ENCODE data around the gene SPATA31D3.

Gene SPATA31D3

DNA sequence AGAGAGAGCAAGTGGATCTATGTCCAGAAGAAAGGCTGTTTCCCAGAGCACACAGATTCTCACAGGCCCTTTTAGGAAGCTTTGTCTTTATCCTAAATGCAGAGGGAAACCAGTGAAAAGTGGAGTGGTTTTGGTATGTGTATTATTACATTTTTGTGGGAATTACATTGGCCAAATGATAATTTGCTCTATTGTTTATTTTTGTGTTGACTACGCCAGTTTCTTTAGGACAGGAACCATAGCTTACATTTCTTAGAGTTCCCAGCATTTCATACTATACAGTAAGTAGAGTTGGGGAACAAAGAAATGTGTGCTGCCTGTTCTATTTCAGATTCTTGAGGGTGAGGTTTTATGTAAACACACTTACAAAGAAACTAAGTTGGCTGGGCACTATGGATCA, 44.4 kb upstream of the SPATA31D3 start:
- no peak overlapping the region for H3K4me3 ChIP-seq (ENCODE audit: low read length in 2 of 2)
- H2BK5ac ChIP-seq (ENCODE audit: low read length), result no peak overlapping the region
- H2AK5ac ChIP-seq (ENCODE audit: low read depth, low read length), result no peak overlapping the region
- H3K27me3 ChIP-seq (ENCODE audit: control insufficient read depth in 3 of 3, insufficient read depth in 3 of 3, low read depth in 1 of 3, low read length in 3 of 3), result no peaks in the 10 kb centered on the region
- no peak overlapping the region for H2BK12ac ChIP-seq (ENCODE audit: low read length)
- WGBS, 2 donors (ENCODE audit: extremely low coverage in 2 of 2, insufficient read length in 2 of 2, insufficient replicate concordance in 1 of 2), result no CpG with 5 or more reads among the region's 1 CpG
- H3K14ac ChIP-seq (ENCODE audit: low read length), result no peak overlapping the region
- H4K8ac ChIP-seq (ENCODE audit: low read depth, low read length), result no peak overlapping the region
- H3K4me1 ChIP-seq (ENCODE audit: control insufficient read depth in 2 of 2, insufficient read depth in 1 of 2, low read depth in 1 of 2, low read length in 2 of 2), result no peaks in the 10 kb centered on the region
- no peak overlapping the region for H4K91ac ChIP-seq (ENCODE audit: low read depth, low read length, poor library complexity)
- no peaks in the 10 kb centered on the region for H3K9me3 ChIP-seq (replicated peaks in 1 of 2; ENCODE audit: control insufficient read depth in 2 of 2, insufficient read depth in 1 of 2, low read depth in 1 of 2, low read length in 2 of 2)
- H3K79me1 ChIP-seq (ENCODE audit: low read depth, low read length), result no peaks in the 10 kb centered on the region
- H2BK120ac ChIP-seq (ENCODE audit: low read depth, low read length), result no peak overlapping the region
- no peak for DNase-seq (ENCODE audit: low spot score)
- H3K4me2 ChIP-seq (ENCODE audit: insufficient read depth, low read length, poor library complexity, severe bottlenecking), result no peak overlapping the region
- H3K4ac ChIP-seq (ENCODE audit: low read length), result no peak overlapping the region
- H3K36me3 ChIP-seq (replicated peaks in 1 of 2; ENCODE audit: control insufficient read depth in 2 of 2, insufficient read depth in 2 of 2, low read length in 2 of 2), result no peaks in the 10 kb centered on the region
- no peak overlapping the region for H3K9ac ChIP-seq (ENCODE audit: low read depth, low read length, poor library complexity)
- no peak overlapping the region for H2BK15ac ChIP-seq (ENCODE audit: low read length)
- no peak overlapping the region for H2AFZ ChIP-seq (ENCODE audit: low read length)
- no peak overlapping the region for H3K18ac ChIP-seq (ENCODE audit: low read length)
- no peak overlapping the region for H3K27ac ChIP-seq (replicated peaks; ENCODE audit: low read length)
- no peak overlapping the region for H3K23ac ChIP-seq (ENCODE audit: low read depth, low read length, poor library complexity)

DNA sequence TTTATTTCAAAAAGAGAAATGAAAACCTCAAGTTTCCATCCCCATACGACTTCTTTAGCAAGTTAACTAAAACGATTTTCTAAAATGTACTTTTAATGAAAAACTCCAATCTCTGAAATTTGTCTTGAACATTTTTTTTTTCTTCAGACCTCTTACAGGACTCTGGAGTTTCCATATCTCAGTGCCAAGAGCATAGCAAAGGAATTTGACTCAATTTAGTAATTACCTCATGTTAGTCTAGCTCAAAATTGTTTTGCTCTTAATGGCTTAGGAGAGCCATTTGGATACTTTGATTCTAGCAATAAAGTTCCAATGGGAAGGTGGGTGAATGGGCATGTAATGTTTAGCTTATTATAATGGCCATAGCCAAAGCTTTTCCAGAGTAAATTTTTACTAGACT, 41.1 kb upstream of the SPATA31D3 start:
- H3K4me1 ChIP-seq (ENCODE audit: control insufficient read depth in 2 of 2, insufficient read depth in 1 of 2, low read depth in 1 of 2, low read length in 2 of 2), result no peaks in the 10 kb centered on the region
- H3K4ac ChIP-seq (ENCODE audit: low read length), result no peak overlapping the region
- no peaks in the 10 kb centered on the region for H3K79me1 ChIP-seq (ENCODE audit: low read depth, low read length)
- H2BK5ac ChIP-seq (ENCODE audit: low read length), result no peak overlapping the region
- no peak overlapping the region for H4K8ac ChIP-seq (ENCODE audit: low read depth, low read length)
- H2AFZ ChIP-seq (ENCODE audit: low read length), result no peak overlapping the region
- H2BK15ac ChIP-seq (ENCODE audit: low read length), result no peak overlapping the region
- H3K4me2 ChIP-seq (ENCODE audit: insufficient read depth, low read length, poor library complexity, severe bottlenecking), result no peak overlapping the region
- H2BK12ac ChIP-seq (ENCODE audit: low read length), result no peak overlapping the region
- H3K23ac ChIP-seq (ENCODE audit: low read depth, low read length, poor library complexity), result no peak overlapping the region
- H2AK5ac ChIP-seq (ENCODE audit: low read depth, low read length), result no peak overlapping the region
- no peak overlapping the region for H3K4me3 ChIP-seq (ENCODE audit: low read length in 2 of 2)
- no peaks in the 10 kb centered on the region for H3K27me3 ChIP-seq (ENCODE audit: control insufficient read depth in 3 of 3, insufficient read depth in 3 of 3, low read depth in 1 of 3, low read length in 3 of 3)
- no peak overlapping the region for H3K18ac ChIP-seq (ENCODE audit: low read length)
- H3K14ac ChIP-seq (ENCODE audit: low read length), result no peak overlapping the region
- H3K9me3 ChIP-seq (replicated peaks in 1 of 2; ENCODE audit: control insufficient read depth in 2 of 2, insufficient read depth in 1 of 2, low read depth in 1 of 2, low read length in 2 of 2), result no peaks in the 10 kb centered on the region
- no peak overlapping the region for H2BK120ac ChIP-seq (ENCODE audit: low read depth, low read length)
- H4K91ac ChIP-seq (ENCODE audit: low read depth, low read length, poor library complexity), result no peak overlapping the region
- H3K27ac ChIP-seq (replicated peaks; ENCODE audit: low read length), result no peak overlapping the region
- no peaks in the 10 kb centered on the region for H3K36me3 ChIP-seq (replicated peaks in 1 of 2; ENCODE audit: control insufficient read depth in 2 of 2, insufficient read depth in 2 of 2, low read length in 2 of 2)
- DNase-seq (ENCODE audit: low spot score), result no peak
- H3K9ac ChIP-seq (ENCODE audit: low read depth, low read length, poor library complexity), result no peak overlapping the region
- no CpG with 5 or more reads among the region's 2 CpGs for WGBS, 2 donors (ENCODE audit: extremely low coverage in 2 of 2, insufficient read length in 2 of 2, insufficient replicate concordance in 1 of 2)

DNA sequence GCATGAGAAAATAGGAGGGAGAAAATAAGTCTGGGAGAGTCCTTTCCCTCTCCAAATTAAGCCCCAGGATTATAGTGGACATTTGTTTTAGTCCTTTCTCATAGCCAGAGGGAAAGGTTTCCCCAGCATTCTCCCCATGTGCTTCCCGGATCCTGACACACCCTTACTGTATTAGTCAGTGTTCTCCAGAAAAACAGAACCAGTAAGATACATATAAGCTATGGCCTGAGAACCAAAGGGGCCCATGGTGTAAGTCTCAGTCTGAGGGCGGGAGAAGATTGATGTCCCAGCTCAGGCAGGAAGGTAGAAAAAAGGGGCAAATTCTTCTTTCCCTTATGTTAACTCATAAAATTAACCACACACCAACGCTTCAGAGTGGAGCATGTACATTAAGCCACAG, 40.7 kb upstream of the SPATA31D3 start:
- WGBS, 2 donors (ENCODE audit: extremely low coverage in 2 of 2, insufficient read length in 2 of 2, insufficient replicate concordance in 1 of 2), result no CpG with 5 or more reads among the region's 3 CpGs
- Histone ChIP-seq H3K27ac (replicated peaks; ENCODE audit: low read length) (no peak overlapping the region), H3K79me1 (ENCODE audit: low read depth, low read length) (no peaks in the 10 kb centered on the region)

DNA sequence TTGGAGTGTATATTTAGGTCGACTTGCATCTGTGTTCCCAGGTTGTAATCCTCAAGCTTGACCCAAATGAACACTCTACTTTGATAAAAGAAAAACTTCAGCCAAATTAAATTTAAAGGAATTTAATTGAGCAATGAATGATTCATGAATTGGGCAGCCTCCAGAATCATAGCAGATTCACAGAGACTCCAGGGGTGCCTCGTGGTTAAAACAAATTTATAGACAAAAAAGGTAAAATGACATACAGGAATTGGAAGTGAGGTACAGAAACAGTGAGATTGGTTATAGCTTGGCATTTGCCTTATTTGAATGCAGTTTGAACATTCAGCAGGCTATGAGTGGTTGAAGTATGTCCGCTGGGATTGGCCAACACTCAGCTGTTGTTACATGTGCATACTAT, 36.6 kb upstream of the SPATA31D3 start:
- H3K4ac ChIP-seq (ENCODE audit: low read length), result no peak overlapping the region
- no peak overlapping the region for H2BK120ac ChIP-seq (ENCODE audit: low read depth, low read length)
- H2BK12ac ChIP-seq (ENCODE audit: low read length), result no peak overlapping the region
- H3K9me3 ChIP-seq (replicated peaks in 1 of 2; ENCODE audit: control insufficient read depth in 2 of 2, insufficient read depth in 1 of 2, low read depth in 1 of 2, low read length in 2 of 2), result no peaks in the 10 kb centered on the region
- no peak overlapping the region for H3K4me3 ChIP-seq (ENCODE audit: low read length in 2 of 2)
- no peak overlapping the region for H3K4me2 ChIP-seq (ENCODE audit: insufficient read depth, low read length, poor library complexity, severe bottlenecking)
- H2BK5ac ChIP-seq (ENCODE audit: low read length), result no peak overlapping the region
- no peaks in the 10 kb centered on the region for H3K79me1 ChIP-seq (ENCODE audit: low read depth, low read length)
- no peak overlapping the region for H2BK15ac ChIP-seq (ENCODE audit: low read length)
- no peak overlapping the region for H3K14ac ChIP-seq (ENCODE audit: low read length)
- no CpG with 5 or more reads among the region's 3 CpGs for WGBS, 2 donors (ENCODE audit: extremely low coverage in 2 of 2, insufficient read length in 2 of 2, insufficient replicate concordance in 1 of 2)
- no peak overlapping the region for H2AFZ ChIP-seq (ENCODE audit: low read length)
- H3K18ac ChIP-seq (ENCODE audit: low read length), result no peak overlapping the region
- H4K8ac ChIP-seq (ENCODE audit: low read depth, low read length), result no peak overlapping the region
- no peak overlapping the region for H3K9ac ChIP-seq (ENCODE audit: low read depth, low read length, poor library complexity)
- H2AK5ac ChIP-seq (ENCODE audit: low read depth, low read length), result no peak overlapping the region
- H3K23ac ChIP-seq (ENCODE audit: low read depth, low read length, poor library complexity), result no peak overlapping the region
- no peaks in the 10 kb centered on the region for H3K27me3 ChIP-seq (ENCODE audit: control insufficient read depth in 3 of 3, insufficient read depth in 3 of 3, low read depth in 1 of 3, low read length in 3 of 3)
- H3K4me1 ChIP-seq (ENCODE audit: control insufficient read depth in 2 of 2, insufficient read depth in 1 of 2, low read depth in 1 of 2, low read length in 2 of 2), result no peaks in the 10 kb centered on the region
- no peak for DNase-seq (ENCODE audit: low spot score)
- no peaks in the 10 kb centered on the region for H3K36me3 ChIP-seq (replicated peaks in 1 of 2; ENCODE audit: control insufficient read depth in 2 of 2, insufficient read depth in 2 of 2, low read length in 2 of 2)
- H4K91ac ChIP-seq (ENCODE audit: low read depth, low read length, poor library complexity), result no peak overlapping the region
- H3K27ac ChIP-seq (replicated peaks; ENCODE audit: low read length), result no peak overlapping the region

More for the DNA sequence above, 40.7 kb upstream of the SPATA31D3 start:
- H2BK5ac ChIP-seq (ENCODE audit: low read length), result no peak overlapping the region
- H3K4ac ChIP-seq (ENCODE audit: low read length), result no peak overlapping the region
- H3K9ac ChIP-seq (ENCODE audit: low read depth, low read length, poor library complexity), result no peak overlapping the region
- H2BK12ac ChIP-seq (ENCODE audit: low read length), result no peak overlapping the region
- no peak overlapping the region for H2BK15ac ChIP-seq (ENCODE audit: low read length)
- no peak overlapping the region for H2AK5ac ChIP-seq (ENCODE audit: low read depth, low read length)
- H3K36me3 ChIP-seq (replicated peaks in 1 of 2; ENCODE audit: control insufficient read depth in 2 of 2, insufficient read depth in 2 of 2, low read length in 2 of 2), result no peaks in the 10 kb centered on the region
- H4K91ac ChIP-seq (ENCODE audit: low read depth, low read length, poor library complexity), result no peak overlapping the region
- no peak overlapping the region for H3K18ac ChIP-seq (ENCODE audit: low read length)
- DNase-seq (ENCODE audit: low spot score), result no peak
- no peak overlapping the region for H3K14ac ChIP-seq (ENCODE audit: low read length)
- no peak overlapping the region for H3K23ac ChIP-seq (ENCODE audit: low read depth, low read length, poor library complexity)
- H2BK120ac ChIP-seq (ENCODE audit: low read depth, low read length), result no peak overlapping the region
- H4K8ac ChIP-seq (ENCODE audit: low read depth, low read length), result no peak overlapping the region
- no peak overlapping the region for H3K4me2 ChIP-seq (ENCODE audit: insufficient read depth, low read length, poor library complexity, severe bottlenecking)
- H3K9me3 ChIP-seq (replicated peaks in 1 of 2; ENCODE audit: control insufficient read depth in 2 of 2, insufficient read depth in 1 of 2, low read depth in 1 of 2, low read length in 2 of 2), result no peaks in the 10 kb centered on the region
- no peak overlapping the region for H2AFZ ChIP-seq (ENCODE audit: low read length)
- no peaks in the 10 kb centered on the region for H3K4me1 ChIP-seq (ENCODE audit: control insufficient read depth in 2 of 2, insufficient read depth in 1 of 2, low read depth in 1 of 2, low read length in 2 of 2)
- no peaks in the 10 kb centered on the region for H3K27me3 ChIP-seq (ENCODE audit: control insufficient read depth in 3 of 3, insufficient read depth in 3 of 3, low read depth in 1 of 3, low read length in 3 of 3)
- no peak overlapping the region for H3K4me3 ChIP-seq (ENCODE audit: low read length in 2 of 2)

Data from neuronal stem cell (in vitro differentiated cells).